ENCODE measurements around the gene STK32B. TPM values are rescaled to one million over a fixed set of nuclear protein-coding genes. Genes with fewer than 3 reads are reported as not detected.
"Not testable (repeated sequence)": the region's sequence is repeated elsewhere in the genome, so short reads cannot be mapped to it uniquely, and the experiment has no call there.

The STK32B gene
- total RNA-seq, 2 experiments from 2014 or later: not detected

- H3K4me1 Mint-ChIP-seq (ENCODE audit: low read depth): no peaks in the 10 kb centered on the region
- H3K27me3 Mint-ChIP-seq: peaks cover 4% of the 10 kb centered on the region
- POLR2A ChIA-PET: no interaction called here
- CTCF ChIA-PET: no interaction called here
- H3K9me3 Mint-ChIP-seq: no peaks in the 10 kb centered on the region
- no peak overlapping the region for H3K27ac Mint-ChIP-seq
- no peak for DNase-seq
- no peaks in the 10 kb centered on the region for H3K36me3 Mint-ChIP-seq
- intact Hi-C loops (cut with micrococcal nuclease): no loop called here
- no peak overlapping the region for H3K4me3 Mint-ChIP-seq
Measured at GRCh38 chr4:5424211-5424610, 372.9 kb downstream of the STK32B start.

DNA sequence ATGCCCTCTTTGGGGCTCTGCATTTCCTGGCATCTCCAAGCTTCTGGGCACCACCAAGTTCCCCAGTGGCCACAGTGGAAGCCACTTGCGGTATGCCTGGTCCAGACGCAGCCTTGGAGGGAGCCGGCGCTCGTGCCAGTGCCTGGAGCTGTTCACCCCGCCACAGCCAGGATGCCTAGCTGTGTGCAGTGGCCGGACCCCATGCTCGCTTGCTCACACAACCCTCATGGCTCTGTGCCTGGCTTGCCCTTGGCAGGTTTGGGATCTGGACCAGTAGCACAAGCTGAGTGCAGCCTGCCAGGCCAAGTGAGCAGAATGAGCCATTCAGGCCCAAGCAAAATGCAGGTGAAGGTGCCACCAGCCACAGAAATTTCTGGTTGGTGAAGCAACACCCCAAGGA is 373.6 kb downstream of the STK32B start:
- H3K4me1 Mint-ChIP-seq (ENCODE audit: low read depth): no peaks in the 10 kb centered on the region

GRCh38 chr4:5429747-5430146 is 378.5 kb downstream of the STK32B start:
- CTCF ChIA-PET: no interaction called here

More for the DNA sequence above, 373.6 kb downstream of the STK32B start:
- Mint-ChIP-seq H3K27ac (no peak overlapping the region), H3K27me3 (peaks cover 4% of the 10 kb centered on the region), H3K36me3 (no peaks in the 10 kb centered on the region), H3K4me3 (no peak overlapping the region), H3K9me3 (peaks cover 4% of the 10 kb centered on the region)
- ChIA-PET CTCF (no interaction called here), POLR2A (no interaction called here)
- intact Hi-C loops (cut with micrococcal nuclease): no loop called here
- DNase-seq: no peak

GRCh38 chr4:5433196-5433595 is 381.9 kb downstream of the STK32B start:
- H3K27me3 Mint-ChIP-seq: peaks cover 5% of the 10 kb centered on the region
- no peak overlapping the region for H3K27ac Mint-ChIP-seq
- H3K36me3 Mint-ChIP-seq: no peaks in the 10 kb centered on the region
- no peak for DNase-seq
- H3K9me3 Mint-ChIP-seq: peaks cover 12% of the 10 kb centered on the region
- intact Hi-C loops (cut with micrococcal nuclease): no loop called here
- H3K4me1 Mint-ChIP-seq (ENCODE audit: low read depth): no peaks in the 10 kb centered on the region
- no peak overlapping the region for H3K4me3 Mint-ChIP-seq
- CTCF ChIA-PET: no interaction called here
- POLR2A ChIA-PET: no interaction called here

More at GRCh38 chr4:5429747-5430146, 378.5 kb downstream of the STK32B start:
- no peaks in the 10 kb centered on the region for H3K4me1 Mint-ChIP-seq (ENCODE audit: low read depth)
- POLR2A ChIA-PET: no interaction called here
- no peaks in the 10 kb centered on the region for H3K36me3 Mint-ChIP-seq
- peaks cover 5% of the 10 kb centered on the region for H3K27me3 Mint-ChIP-seq
- no peak for DNase-seq
- H3K4me3 Mint-ChIP-seq: no peak overlapping the region
- intact Hi-C loops (cut with micrococcal nuclease): no loop called here
- H3K27ac Mint-ChIP-seq: no peak overlapping the region
- H3K9me3 Mint-ChIP-seq: peaks cover 9% of the 10 kb centered on the region

DNA sequence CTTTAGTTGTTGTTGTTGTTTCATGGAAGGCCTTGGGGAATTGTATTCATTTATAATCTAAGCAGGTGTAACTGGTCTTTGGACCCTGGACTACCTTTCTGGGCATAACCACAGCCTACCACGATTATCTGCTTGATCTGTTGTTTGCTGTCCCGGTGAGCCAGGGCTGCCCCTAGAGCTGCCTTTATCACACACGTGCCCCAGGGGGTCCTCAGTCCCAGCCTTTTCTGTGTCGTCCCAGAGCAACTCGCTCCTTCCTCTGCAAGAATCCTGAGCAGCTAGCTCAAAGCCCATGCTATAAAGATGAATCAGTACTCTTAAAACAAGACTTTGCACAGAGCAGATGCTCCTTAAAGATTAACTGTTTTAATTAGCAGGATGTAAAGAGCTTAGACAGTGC is 383.9 kb downstream of the STK32B start:
- peaks cover 5% of the 10 kb centered on the region for H3K27me3 Mint-ChIP-seq
- POLR2A ChIA-PET: no interaction called here

DNA sequence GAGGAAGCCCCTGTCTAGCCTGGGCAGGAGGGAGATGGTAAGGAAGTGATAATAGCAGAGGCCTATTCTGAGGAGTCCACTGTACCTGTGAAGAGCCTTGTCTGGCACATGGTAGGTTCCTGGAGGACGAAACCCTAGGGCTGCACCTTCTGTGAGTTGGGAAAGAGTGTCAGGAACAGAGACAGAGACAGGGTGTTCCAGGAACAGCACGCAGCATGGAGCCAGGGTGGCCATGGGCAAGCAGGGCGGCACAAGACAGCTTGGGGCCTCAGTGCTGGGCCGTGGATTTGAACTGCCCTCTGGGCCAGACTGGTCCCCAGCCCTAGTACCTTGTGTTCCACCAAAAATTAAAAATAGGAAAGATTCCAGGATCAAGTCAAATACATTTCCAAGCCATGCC is 384.5 kb downstream of the STK32B start:
- intact Hi-C loops (cut with micrococcal nuclease): no loop called here
- no peak overlapping the region for H3K4me3 Mint-ChIP-seq
- ChIA-PET POLR2A (no interaction called here), CTCF (no interaction called here)
- no peak for DNase-seq
- H3K27me3 Mint-ChIP-seq: peaks cover 5% of the 10 kb centered on the region
- H3K9me3 Mint-ChIP-seq: peaks cover 5% of the 10 kb centered on the region
- no peaks in the 10 kb centered on the region for H3K4me1 Mint-ChIP-seq (ENCODE audit: low read depth)
- H3K27ac Mint-ChIP-seq: no peak overlapping the region
- no peaks in the 10 kb centered on the region for H3K36me3 Mint-ChIP-seq

More for the DNA sequence above, 383.9 kb downstream of the STK32B start:
- H3K4me1 Mint-ChIP-seq (ENCODE audit: low read depth): no peaks in the 10 kb centered on the region
- intact Hi-C loops (cut with micrococcal nuclease): no loop called here
- peaks cover 6% of the 10 kb centered on the region for H3K9me3 Mint-ChIP-seq
- no peak overlapping the region for H3K27ac Mint-ChIP-seq
- no peaks in the 10 kb centered on the region for H3K36me3 Mint-ChIP-seq
- H3K4me3 Mint-ChIP-seq: no peak overlapping the region
- no peak for DNase-seq
- CTCF ChIA-PET: no interaction called here

DNA sequence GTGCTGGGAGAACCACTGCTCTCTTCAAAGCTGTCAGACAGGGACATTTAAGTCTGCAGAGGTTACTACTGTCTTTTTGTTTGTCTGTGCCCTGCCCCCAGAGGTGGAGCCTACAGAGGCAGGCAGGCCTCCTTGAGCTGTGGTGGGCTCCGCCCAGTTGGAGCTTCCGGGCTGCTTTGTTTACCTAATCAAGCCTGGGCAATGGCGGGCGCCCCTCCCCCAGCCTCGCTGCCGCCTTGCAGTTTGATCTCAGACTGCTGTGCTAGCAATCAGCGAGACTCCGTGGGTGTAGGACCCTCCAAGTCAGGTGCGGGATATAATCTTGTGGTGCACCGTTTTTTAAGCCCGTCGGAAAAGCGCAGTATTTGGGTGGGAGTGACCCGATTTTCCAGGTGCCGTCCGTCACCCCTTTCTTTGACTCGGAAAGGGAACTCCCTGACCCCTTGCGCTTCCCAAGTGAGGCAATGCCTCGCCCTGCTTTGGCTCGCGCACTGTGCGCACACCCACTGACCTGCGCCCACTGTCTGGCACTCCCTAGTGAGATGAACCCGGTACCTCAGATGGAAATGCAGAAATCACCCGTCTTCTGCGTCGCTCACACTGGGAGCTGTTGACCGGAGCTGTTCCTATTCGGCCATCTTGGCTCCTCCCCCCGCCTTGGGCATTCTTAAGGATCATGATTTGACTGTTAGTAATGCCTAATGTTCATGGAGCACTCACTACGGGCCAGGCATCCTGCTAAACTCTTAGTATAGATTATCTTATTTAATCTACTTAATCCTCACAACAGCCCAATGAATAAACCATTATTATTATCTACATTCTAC is 392.9 kb downstream of the STK32B start:
- H3K4me3 Mint-ChIP-seq; CTCF ChIA-PET; intact Hi-C loops (cut with micrococcal nuclease); H3K36me3 Mint-ChIP-seq; POLR2A ChIA-PET; H3K27ac Mint-ChIP-seq; H3K4me1 Mint-ChIP-seq (ENCODE audit: low read depth); DNase-seq; H3K27me3 Mint-ChIP-seq; H3K9me3 Mint-ChIP-seq: not testable (repeated sequence)

DNA sequence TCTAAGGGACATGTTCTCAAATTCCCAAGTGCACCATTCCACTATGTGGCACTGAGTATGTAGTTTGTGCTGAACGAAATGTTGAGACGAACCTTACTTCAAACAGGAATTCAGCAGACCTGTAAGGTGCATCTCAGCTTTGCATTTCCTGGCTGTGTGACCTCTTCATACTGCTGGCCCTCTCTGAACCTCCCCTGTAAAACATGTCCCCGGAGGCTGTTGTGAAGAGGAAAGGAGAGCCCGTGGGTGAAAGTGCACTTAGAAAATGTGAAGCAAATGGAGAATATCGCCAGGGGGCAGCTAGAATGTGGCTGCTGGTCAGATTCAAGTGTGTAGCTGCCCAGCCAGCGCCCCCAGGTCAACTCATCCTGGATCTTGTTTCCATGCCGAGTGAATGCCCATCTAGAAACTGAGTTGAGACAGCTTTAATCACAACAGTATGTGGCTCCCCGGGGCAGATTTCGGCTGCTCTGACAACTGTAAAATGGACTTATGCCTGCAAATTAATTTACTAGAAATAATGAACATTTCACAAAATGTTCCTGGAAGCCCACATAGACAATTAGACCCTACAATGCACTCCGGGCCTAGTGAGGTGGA is 393.7 kb downstream of the STK32B start:
- H3K9me3 Mint-ChIP-seq: peaks cover 1% of the 10 kb centered on the region
- H3K4me1 Mint-ChIP-seq (ENCODE audit: low read depth): no peaks in the 10 kb centered on the region
- no peaks in the 10 kb centered on the region for H3K27me3 Mint-ChIP-seq
- ChIA-PET CTCF (no interaction called here), POLR2A (no interaction called here)
- H3K4me3 Mint-ChIP-seq: no peak overlapping the region
- intact Hi-C loops (cut with micrococcal nuclease): no loop called here
- H3K36me3 Mint-ChIP-seq: no peaks in the 10 kb centered on the region
- DNase-seq: no peak
- H3K27ac Mint-ChIP-seq: no peak overlapping the region

GRCh38 chr4:5446595-5447226 is 395.4 kb downstream of the STK32B start:
- POLR2A ChIA-PET: no interaction called here
- H3K9me3 Mint-ChIP-seq: no peaks in the 10 kb centered on the region
- no peaks in the 10 kb centered on the region for H3K27me3 Mint-ChIP-seq
- CTCF ChIA-PET: no interaction called here
- intact Hi-C loops (cut with micrococcal nuclease): no loop called here
- no peak overlapping the region for H3K4me3 Mint-ChIP-seq
- no peaks in the 10 kb centered on the region for H3K36me3 Mint-ChIP-seq
- no peaks in the 10 kb centered on the region for H3K4me1 Mint-ChIP-seq (ENCODE audit: low read depth)
- H3K27ac Mint-ChIP-seq: no peak overlapping the region
- DNase-seq: no peak

GRCh38 chr4:5447755-5448154 is 396.5 kb downstream of the STK32B start:
- POLR2A ChIA-PET: no interaction called here
- no peak overlapping the region for H3K4me3 Mint-ChIP-seq
- no peaks in the 10 kb centered on the region for H3K4me1 Mint-ChIP-seq (ENCODE audit: low read depth)
- H3K36me3 Mint-ChIP-seq: no peaks in the 10 kb centered on the region
- no peaks in the 10 kb centered on the region for H3K9me3 Mint-ChIP-seq
- H3K27ac Mint-ChIP-seq: no peak overlapping the region
- CTCF ChIA-PET: no interaction called here
- H3K27me3 Mint-ChIP-seq: no peaks in the 10 kb centered on the region
- no peak for DNase-seq
- intact Hi-C loops (cut with micrococcal nuclease): no loop called here

GRCh38 chr4:5448221-5448620 is 396.9 kb downstream of the STK32B start:
- H3K9me3 Mint-ChIP-seq: no peaks in the 10 kb centered on the region
- CTCF ChIA-PET: no interaction called here
- intact Hi-C loops (cut with micrococcal nuclease): no loop called here
- H3K36me3 Mint-ChIP-seq: no peaks in the 10 kb centered on the region
- H3K27me3 Mint-ChIP-seq: no peaks in the 10 kb centered on the region
- H3K4me3 Mint-ChIP-seq: no peak overlapping the region
- no peak for DNase-seq
- H3K4me1 Mint-ChIP-seq (ENCODE audit: low read depth): no peaks in the 10 kb centered on the region
- no peak overlapping the region for H3K27ac Mint-ChIP-seq
- POLR2A ChIA-PET: no interaction called here

DNA sequence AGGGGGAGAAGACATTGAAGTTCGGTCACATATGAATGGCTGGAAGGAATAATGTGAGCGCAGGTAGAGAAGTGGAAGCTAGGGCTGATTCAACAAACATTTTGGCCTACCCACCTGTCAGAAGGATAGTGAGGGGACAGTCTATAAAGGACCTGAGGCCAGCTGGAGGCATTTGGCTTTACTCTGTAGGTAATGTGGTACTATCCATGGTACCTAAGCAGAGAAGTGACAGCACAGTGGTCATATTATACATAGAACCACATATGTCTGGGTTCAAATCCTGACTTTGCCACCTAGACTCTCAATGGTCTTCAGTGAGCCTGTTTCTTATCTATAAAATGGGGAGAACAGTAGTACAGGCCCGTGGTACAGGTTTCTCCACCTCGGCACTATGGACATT is 400.0 kb downstream of the STK32B start:
- Mint-ChIP-seq H3K27ac (no peak overlapping the region), H3K4me1 (ENCODE audit: low read depth) (no peaks in the 10 kb centered on the region), H3K36me3 (no peaks in the 10 kb centered on the region), H3K9me3 (no peaks in the 10 kb centered on the region), H3K4me3 (no peak overlapping the region), H3K27me3 (no peaks in the 10 kb centered on the region)
- no peak for DNase-seq
- POLR2A ChIA-PET: no interaction called here
- intact Hi-C loops (cut with micrococcal nuclease): no loop called here
- CTCF ChIA-PET: no interaction called here

DNA sequence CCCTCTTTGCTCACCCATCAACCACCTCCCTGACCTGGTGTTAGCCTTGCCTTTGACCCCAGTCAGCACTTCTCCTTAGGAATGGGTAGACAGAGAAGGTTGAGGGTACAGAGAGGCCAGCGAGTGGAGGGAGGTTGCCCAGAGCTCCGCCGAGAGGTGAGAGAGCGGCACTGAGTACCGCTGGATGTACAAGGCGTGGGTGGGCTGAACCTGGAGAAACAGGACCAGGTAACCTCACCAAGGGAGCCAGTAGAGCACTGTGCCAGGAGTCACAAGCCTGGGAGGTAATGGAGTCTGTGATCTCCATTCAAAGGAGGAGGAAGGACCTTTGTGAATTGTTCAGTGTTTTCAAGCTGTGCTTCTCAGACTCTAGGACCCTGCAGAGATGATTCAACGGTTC is 400.9 kb downstream of the STK32B start:
- H3K36me3 Mint-ChIP-seq: no peaks in the 10 kb centered on the region
- H3K27ac Mint-ChIP-seq: no peak overlapping the region
- no peaks in the 10 kb centered on the region for H3K9me3 Mint-ChIP-seq
- POLR2A ChIA-PET: no interaction called here
- no peaks in the 10 kb centered on the region for H3K4me1 Mint-ChIP-seq (ENCODE audit: low read depth)
- CTCF ChIA-PET: no interaction called here
- no peak for DNase-seq
- no peaks in the 10 kb centered on the region for H3K27me3 Mint-ChIP-seq
- intact Hi-C loops (cut with micrococcal nuclease): no loop called here
- H3K4me3 Mint-ChIP-seq: no peak overlapping the region

Measured in activated CD4-positive, alpha-beta memory T cell treated with anti-CD3 and anti-CD28 coated beads for 36 hours (primary cell).